Activated CD8-positive, alpha-beta memory T cell treated with anti-CD3 and anti-CD28 coated beads, Interleukin-2, amount 50 U/mL, for 48 hours (primary cell): Measurements from ENCODE around the gene UBTD2.

Source experiments
- DNase-seq: peaks from one replicate; pipeline ENCODE4 v3.0.0-alpha.2; 2020

Gene UBTD2

DNA sequence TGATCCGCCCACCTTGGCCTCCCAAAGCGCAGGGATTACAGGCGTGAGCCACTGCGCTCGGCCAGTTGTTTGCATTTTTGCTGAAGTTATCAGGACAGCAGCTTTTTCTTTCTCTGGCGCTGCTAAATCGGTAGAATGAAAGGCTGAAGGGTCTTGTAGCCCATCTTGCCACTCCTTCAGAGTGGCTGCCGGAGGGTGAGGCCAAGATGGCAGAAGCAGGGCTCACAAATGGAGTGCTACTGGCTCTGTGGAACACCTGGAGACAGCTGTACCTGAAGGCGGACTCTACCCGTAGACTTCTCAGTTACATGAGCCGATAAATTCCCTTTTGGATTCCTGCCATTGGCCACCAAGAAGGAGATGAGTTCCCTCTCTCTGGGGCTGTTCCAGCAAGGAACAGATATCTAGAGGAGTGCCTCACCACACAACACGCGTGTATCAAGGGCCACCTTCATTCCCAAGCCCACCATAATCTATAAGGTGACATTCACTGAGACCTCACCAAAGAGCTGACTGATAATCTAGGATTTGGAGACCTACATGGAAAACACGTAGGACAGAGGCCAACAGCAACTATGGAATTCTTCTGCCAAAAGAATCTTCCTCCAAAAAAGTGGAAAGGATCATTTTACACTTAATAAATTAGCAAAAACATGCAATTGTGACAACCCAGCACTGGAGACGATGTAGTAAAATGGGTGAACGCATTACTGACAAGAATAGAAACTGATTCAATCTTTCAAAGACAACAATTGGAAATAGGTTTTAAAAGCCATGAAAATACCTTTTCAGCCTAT is 117.3 kb downstream of the UBTD2 start:
- no peak for DNase-seq

GRCh38 chr5:172165465-172165864 is 118.1 kb downstream of the UBTD2 start:
- no peak for DNase-seq

DNA sequence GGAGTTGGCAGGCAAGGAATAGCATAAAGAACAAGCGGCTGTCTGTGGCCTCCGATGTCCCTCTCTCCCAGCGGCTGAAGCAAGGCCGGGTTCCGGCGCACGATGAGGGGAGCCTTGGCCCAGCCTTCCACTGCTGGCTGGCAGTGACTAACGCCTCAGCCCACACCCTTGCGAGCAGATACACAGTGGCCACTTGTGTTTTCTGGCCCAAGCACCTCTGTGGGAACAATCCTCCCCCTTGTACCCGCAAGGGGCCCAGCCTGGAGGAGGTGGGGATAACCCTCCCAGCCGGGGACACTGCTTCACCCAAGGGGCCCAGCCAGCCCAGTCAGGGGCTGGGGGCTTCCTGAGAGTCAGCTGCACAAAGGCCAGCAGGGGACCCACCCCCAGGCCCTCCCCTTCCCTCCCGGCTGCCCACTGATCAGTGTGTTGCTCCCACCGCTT is 118.8 kb downstream of the UBTD2 start:
- no peak for DNase-seq

- DNase-seq, result no peak
Measured at GRCh38 chr5:172163346-172163745, 120.2 kb downstream of the UBTD2 start.

- DNase-seq, result no peak
Measured at GRCh38 chr5:172162987-172163343, 120.6 kb downstream of the UBTD2 start.

- no peak for DNase-seq
Measured at GRCh38 chr5:172162323-172162986, 121.1 kb downstream of the UBTD2 start.

GRCh38 chr5:172160506-172160905 is 123.1 kb downstream of the UBTD2 start:
- no peak for DNase-seq
